Medulla oblongata (tissue), 1 donor: Measurements from ENCODE around the gene LINGO3.

ENCODE experiments used
- DNase-seq: peaks from one replicate; pipeline ENCODE4 v3.0.0-alpha.2; 2015; ENCODE audit errors: extremely low spot score

The LINGO3 gene

GRCh38 chr19:2307518-2308012 is 389 bp downstream of the LINGO3 start:
- DNase-seq: no peak

GRCh38 chr19:2306971-2307370 is 983 bp downstream of the LINGO3 start:
- no peak for DNase-seq

DNA sequence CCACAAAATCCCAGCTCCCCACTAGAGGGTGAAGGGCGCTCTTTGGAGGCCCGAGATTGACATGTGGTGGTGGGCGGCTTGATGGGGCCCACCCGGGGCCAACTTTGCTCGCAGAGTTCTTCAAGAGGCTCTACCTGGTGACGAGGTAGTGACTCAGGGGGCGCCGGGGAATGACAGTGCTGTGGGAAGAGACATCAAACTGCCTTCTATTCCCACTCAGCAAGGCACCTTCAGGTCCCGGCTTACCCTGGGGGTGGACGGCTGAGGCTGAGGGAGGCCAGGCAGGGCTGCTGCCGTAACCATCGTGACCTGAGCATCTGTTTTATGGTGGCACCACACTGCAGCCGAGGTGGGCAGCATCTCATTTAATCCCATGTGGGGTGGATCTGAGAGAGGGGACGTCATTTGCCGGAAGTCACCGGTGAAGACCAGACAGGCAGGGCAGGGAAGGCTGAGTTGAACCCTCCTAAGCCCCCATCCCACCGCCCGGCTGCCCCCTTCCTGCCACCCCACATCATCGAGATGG is 1.6 kb downstream of the LINGO3 start:
- no peak for DNase-seq

GRCh38 chr19:2305452-2306280 is 2.3 kb downstream of the LINGO3 start:
- no peak for DNase-seq

DNA sequence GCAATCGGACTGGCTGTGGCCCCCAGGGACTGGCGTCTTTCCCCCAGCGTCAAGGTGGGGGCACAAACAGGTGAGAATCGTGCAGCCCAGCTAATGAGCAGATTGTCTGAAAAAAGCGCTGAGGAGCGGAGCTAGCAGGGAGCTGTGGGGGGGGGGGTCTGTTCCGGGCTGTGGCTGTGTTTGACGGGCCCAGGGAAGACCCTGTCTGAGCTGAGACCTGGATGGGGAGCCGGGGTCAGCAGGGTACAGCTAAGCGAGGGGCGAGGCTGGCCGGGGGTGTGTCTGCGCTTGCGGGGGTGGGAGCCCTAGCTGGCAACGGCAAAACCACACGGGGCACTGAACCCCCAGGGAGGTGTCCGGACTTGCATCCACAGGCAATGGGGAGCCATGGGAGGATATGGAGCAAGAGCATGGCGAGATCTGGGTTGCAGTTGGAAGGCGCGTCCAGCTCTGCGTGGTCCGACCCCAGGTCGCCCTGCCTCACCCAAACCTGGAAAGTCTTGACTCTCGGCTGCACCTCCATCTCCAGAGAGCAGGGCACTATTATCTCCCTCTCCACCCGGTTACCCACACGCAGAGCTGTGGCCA is 4.6 kb downstream of the LINGO3 start:
- no peak for DNase-seq

DNA sequence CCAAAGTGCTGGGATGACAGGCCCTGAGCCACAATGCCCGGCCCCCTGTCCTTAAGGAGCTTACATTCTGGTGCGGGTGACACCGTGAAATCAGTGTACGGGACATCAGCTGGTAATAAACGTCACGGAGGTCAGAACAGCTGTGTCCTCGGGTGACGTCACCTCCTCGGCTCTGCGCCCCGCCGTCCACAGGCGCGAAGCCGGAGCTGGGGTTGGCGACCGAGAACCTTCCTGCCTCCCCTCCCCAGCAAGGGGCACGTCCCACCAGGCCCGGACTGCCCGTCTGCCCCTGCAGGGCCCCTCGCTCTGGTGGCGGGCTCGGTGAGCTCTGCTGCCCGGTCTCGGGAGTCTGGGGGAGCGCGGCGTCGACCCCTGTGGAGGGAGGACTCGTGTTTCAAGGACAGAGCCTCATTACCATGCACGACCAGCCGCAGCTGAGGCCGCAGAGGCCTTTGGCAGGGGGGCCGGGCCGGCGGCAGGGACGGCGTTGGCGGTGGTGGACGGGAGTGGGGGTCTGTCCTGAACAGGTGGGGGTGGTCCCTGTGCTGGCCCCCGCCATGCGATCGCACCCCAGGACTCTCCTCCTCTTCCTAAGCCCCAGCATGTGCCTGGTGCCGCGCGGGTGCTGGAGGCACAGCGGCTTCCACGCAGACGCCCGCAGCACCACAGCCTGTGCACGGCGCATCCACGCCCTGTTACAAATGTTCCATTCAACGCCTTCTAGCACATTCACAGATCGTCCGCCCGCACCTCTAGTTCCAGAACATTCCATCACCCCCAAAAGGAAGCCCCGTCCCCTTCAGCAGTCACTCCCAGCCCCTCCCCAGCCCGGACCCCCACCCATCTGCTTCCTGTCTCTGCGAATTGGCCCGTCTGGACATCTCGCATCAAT is 5.4 kb downstream of the LINGO3 start:
- DNase-seq: peak; percentile 31

DNA sequence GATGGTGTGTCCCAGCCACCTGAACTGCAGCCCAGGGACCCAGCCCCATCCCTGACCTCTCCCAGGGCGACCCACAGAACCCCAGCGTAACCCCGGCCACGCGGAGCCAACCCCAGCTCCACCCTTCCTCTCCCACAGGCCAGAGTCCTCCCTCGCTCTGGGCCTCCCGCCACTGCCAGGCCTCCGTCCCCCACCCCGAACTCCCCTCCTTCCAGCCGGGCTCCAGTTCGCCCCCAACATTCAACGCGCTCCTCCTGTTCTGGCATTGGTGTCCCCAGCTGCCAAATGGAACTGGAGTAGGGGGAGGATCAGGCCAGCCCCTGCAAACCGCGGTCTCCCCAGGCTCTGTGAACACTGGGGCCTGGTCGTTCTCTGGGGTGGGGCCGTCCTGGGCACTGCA is 7.4 kb downstream of the LINGO3 start:
- DNase-seq: no peak

- no peak for DNase-seq
Observed at GRCh38 chr19:2296141-2296540, 11.8 kb downstream of the LINGO3 start.

DNA sequence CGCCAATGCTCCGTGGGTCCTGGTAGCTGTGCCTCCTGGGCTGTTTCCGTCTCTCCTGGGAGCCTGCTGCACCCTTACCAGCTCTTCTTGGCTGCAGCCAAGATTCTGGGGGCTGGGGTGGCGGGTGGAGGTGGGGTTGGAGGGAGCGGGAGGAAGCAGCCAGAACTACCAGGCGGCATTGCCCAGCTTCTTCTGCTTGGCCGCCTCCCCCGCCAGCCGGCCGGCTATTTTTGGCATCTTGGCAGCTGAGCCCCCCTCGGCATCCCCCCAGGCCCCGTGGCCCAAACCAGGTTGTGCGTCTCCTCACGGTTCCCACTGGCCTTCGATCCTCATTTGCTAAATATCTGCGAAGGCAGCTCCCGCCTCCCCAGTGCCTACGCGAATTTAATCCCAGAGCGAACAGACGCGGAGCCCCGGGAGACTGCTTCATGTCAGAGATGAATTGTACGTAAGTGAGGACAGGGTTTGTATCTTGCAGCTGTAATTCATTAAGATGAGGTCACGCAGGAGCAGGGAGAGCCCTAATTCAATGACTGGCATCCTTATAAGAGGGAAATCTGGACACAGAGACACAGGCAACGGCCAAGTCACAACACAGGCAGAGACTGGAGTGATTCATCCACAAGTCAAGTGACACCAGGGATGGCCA is 13.1 kb downstream of the LINGO3 start:
- DNase-seq: peak; percentile 76

DNA sequence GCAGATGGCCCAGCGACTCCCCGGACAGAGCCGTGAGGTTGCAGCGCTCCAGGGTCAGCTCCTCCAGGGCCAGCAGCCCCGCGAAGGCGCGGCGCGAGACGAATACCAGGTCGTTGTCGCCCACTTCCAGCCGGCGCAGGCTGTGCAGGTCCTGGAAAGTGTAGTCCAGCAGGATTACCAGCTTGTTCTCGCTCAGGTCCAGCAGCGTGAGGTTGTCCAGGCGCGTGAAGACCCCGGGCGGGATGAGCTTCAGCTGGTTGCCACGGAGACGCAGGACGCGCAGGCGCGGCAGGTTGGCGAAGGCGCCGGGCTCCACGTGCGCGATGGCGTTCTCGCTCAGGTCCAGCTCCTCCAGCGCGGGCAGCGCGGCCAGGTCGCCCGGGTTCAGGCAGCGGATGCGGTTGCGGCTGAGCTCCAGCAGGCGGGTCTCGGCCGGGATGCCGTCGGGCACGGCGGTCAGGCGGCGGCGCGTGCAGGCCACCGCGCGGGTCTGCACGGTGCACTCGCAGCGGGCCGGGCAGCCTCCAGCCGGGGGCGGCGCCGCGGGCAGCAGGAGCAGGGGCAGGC is 16.7 kb downstream of the LINGO3 start:
- DNase-seq: no peak

DNA sequence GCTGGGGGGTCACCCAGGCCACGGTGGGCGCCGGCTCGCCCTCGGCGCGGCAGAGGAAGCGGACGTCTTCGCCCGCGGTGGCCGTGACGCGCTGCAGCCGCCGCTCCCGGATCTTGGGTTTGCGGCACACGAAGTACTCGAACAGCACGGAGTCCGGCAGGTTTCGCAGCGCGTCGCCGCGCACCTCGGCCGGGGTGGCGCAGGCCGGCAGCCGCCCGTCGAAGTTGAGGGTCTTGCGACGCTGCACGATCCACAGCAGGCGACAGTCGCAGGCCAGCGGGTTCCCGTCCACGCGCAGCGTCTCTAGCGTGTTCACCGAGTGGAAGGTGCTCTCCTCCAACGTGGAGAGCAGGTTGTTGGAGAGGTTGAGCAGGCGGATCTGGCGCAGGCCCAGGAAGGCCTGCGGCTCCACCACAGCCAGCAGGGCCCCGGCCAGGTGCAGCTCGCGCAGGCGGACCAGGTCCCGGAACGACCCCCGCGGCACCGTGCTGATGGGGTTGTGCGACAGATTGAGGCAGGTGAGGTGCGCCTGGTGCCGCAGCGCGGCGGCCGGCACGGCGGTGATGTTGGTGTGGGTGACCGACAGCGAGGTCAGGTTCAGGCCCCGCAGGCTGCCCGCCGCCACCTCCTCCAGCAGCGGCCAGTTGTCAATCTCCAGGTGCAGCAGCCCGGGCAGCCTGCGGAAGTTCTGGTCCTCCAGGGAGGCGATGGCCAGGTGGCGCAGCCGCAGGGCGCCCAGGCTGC is 17.3 kb downstream of the LINGO3 start:
- DNase-seq: no peak

DNA sequence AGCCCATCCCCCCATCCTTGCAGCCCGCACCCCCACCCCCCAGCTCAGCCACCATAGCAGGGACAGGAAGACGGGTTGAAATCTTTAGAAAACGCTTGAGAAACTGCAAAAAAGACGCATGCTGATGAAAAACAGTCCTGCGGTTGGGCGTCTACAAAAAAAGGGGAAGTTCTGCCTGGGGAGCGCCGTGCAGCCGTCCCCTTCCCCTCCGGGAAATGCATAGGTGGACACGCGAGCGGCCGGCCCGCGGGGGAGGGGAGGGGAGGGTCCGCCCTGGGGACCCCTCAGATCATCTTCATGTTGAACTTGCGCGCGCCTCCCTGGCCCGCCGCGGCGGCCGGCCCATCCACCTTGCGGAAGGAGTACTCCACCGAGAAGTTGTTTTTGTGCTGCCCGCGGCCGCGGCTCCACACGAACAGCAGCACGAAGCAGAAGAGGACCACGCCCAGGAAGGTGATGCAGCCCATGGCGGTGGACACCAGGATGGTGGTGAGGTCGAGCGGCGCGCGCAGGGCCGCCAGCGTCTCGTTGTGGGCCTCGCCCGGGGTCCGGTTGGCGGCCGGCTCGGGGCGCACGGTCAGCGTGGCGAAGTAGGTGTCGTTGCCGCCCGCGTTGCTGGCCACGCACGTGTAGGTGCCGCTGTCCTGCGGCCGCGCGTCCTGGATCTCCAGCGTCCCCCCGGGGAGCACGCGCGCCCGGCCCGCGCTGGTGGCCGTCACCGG is 18.1 kb downstream of the LINGO3 start:
- DNase-seq: peak; percentile 63

DNA sequence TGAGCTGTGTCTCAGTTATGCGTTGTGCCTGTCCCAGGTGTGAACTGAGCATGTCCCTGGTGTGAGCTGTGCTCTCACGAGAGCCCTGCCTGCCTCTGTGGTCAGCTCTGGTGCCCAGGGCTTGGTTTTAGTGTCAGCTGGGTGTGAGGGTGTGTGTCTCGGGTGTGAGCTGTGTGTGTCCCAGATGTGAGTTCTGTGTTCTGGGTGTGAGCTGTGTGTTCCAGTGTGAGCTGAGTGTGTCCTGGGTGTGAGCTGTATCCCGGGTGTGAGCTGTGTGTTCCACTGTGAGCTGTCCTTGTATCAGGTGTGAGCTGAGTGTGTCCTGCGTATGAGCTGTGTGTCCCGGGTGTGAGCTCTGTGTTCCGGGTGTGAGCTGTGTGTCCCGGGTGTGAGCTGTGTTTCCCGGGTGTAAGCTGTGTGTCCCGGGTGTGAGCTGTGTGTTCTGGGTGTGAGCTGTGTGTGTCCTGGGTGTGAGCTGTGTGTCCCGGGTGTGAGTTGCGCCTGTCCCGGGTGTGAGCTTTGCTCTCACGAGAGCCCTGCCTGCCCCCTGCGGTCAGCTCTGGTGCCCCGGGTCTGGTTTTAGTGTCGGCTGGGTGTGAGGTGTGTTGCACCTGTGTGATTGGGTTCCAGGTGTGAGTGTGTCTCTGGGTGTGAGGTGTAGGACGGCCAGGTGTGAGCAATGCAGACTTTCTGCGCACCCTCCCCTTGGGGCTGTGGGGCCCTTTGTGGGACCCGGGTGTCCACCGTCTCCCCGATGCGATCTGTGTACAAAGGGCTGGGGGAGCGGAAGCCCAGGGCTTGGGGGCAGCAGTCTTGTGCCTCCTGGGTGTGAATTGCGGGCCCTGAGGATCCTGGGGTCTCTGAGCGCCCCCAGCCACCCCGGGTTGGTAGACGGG is 18.9 kb downstream of the LINGO3 start:
- DNase-seq: no peak

DNA sequence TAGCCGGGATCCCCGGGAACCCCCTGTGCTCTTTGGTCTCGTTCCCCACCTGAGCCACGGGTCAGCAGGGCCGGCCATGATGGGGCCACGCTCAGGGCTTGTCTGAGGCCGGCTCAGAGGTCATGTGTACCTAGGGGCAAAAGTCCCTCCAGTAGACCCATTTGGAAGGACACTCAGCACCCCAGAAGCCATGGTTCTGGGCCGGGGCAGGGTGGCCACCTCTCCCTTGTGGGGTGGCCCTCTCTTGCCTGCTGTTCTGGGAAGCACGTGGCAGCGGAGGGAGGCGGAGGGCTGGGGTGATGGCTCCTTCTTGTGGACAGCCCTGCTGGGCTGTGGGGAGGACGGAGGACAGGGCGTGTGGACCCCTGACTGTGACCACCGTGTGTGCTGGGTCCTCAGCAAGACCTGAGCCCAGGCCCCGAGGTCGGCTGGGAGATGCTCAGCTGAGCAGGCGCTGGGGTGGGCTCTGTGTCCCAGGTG is 19.6 kb downstream of the LINGO3 start:
- no peak for DNase-seq

GRCh38 chr19:2287585-2288337 is 20.2 kb downstream of the LINGO3 start:
- DNase-seq: no peak

DNA sequence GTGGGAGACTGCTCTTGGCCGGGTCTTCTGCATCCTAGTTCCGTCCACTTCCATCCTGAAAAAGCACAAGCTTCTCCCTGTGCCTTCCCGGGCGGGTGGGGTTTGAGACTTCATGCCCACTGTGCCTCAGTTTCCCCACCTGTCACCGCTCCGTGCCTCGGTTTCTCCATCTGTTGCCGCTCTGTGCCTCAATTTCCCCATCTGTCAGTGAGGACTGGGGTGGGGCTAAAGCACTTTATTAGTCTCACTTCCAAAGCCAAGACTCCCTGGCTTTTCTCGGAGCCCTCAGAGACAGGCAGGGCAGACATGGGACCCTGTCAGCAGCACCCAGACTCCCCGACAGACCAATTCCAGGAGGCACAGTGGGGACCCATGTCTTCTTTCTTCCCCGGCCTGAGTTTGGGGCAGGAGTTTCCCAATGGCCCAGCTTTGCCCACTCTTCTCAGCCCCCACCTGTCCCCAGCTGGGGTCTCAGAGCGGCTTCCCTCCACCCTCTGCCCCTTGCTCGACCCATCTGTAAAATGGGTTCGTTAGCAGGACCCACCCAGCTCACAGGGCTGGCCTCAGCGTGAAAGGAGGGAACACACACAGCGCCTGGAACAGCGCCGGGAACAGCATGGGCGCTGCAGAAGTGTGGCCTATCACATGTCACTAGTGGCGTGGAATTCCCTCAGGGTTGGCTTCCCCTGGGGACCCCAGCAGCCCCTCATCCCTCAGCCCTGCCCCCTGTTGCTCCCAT is 21.4 kb downstream of the LINGO3 start:
- DNase-seq: no peak

- no peak for DNase-seq
Observed at GRCh38 chr19:2283835-2284507, 24.0 kb downstream of the LINGO3 start.
